Hepatocyte (in vitro differentiated cells): ENCODE results near the gene MOB3B. TPM values are rescaled to one million over a fixed set of nuclear protein-coding genes. Genes with fewer than 3 reads are reported as not detected.

ENCODE experiments used
- DNase-seq: peaks from one replicate; pipeline ENCODE4 v3.0.0-alpha.2; 2016; ENCODE audit warnings: low spot score
- H2AFZ ChIP-seq: fragments of 200-600 bp; sonication (generic); 2 replicates; pipeline ENCODE4 v1.6.0; 2016; ENCODE audit warnings: antibody characterized with exemption, mild to moderate bottlenecking
- H3K27ac ChIP-seq: fragments of 200-600 bp; sonication (generic); 2 replicates; pipeline ENCODE4 v1.5.1; 2016; ENCODE audit warnings: mild to moderate bottlenecking
- H3K27me3 ChIP-seq: fragments of 200-600 bp; sonication (generic); 2 replicates; pipeline ENCODE4 v1.6.1; 2016
- H3K36me3 ChIP-seq: fragments of 200-600 bp; sonication (generic); replicated peaks from 2 replicates; pipeline ENCODE4 v1.5.1; 2016; ENCODE audit warnings: low read depth; ENCODE audit not compliant: insufficient read depth
- H3K4me1 ChIP-seq: fragments of 200-600 bp; sonication (generic); 2 replicates; pipeline ENCODE4 v1.5.1; 2016; ENCODE audit warnings: mild to moderate bottlenecking, moderate library complexity; ENCODE audit not compliant: insufficient read depth
- H3K4me2 ChIP-seq: fragments of 200-600 bp; sonication (generic); 2 replicates; pipeline ENCODE4 v1.6.0; 2016
- H3K4me3 ChIP-seq: fragments of 200-600 bp; sonication (generic); 2 replicates; pipeline ENCODE4 v1.5.1; 2016; ENCODE audit warnings: mild to moderate bottlenecking
- H3K79me2 ChIP-seq: fragments of 200-600 bp; sonication (generic); 2 replicates; pipeline ENCODE4 v1.6.0; 2017; ENCODE audit warnings: mild to moderate bottlenecking
- H3K9me2 ChIP-seq: fragments of 200-600 bp; sonication (generic); replicated peaks from 2 replicates; pipeline ENCODE4 v1.6.0; 2017; ENCODE audit warnings: mild to moderate bottlenecking; ENCODE audit not compliant: insufficient read depth
- H3K9me3 ChIP-seq: fragments of 200-600 bp; sonication (generic); 2 replicates; pipeline ENCODE4 v1.5.1; 2016; ENCODE audit warnings: low read depth, mild to moderate bottlenecking
- H4K20me1 ChIP-seq: fragments of 200-600 bp; sonication (generic); 2 replicates; pipeline ENCODE4 v1.6.0; 2016; ENCODE audit warnings: mild to moderate bottlenecking; ENCODE audit not compliant: insufficient read depth, poor library complexity, severe bottlenecking
- EZH2 ChIP-seq: fragments of 200-600 bp; sonication (generic); IDR thresholded peaks from 2 replicates; pipeline ENCODE4 v1.6.1; 2016; ENCODE audit warnings: antibody characterized with exemption, mild to moderate bottlenecking, borderline replicate concordance
- EZH2phosphoT487 ChIP-seq: fragments of 200-600 bp; sonication (generic); IDR thresholded peaks from one replicate; pipeline ENCODE4 v1.6.1; 2018; ENCODE audit warnings: antibody characterized with exemption, mild to moderate bottlenecking, low read depth, moderate library complexity; ENCODE audit not compliant: unreplicated experiment, severe bottlenecking
- WGBS: methylation state at CpG from one replicate; pipeline ENCODE4 v1.1.6; 2016; ENCODE audit warnings: low lambda C conversion rate; ENCODE audit errors: missing lambda C conversion rate; 5-methylcytosine and 5-hydroxymethylcytosine counted together
- polyA plus RNA-seq: library from polyadenylated mRNA; unstranded; fragments of >200 nt; fragmentation: Nextera tagmentation; extraction: Ambion mirVana; gene quantifications from 2 replicates; pipeline ENCODE4 v1.2.1, GENCODE V29; 2016
- total RNA-seq: library from RNA; depleted of rRNA; stranded (reverse); fragments of >200 nt; gene quantifications from 2 replicates; pipeline ENCODE4 v1.2.3, GENCODE V29; 2014
- TF ChIP-seq, protein P1 (sequence below): fragments of 200-600 bp; sonication (generic); IDR thresholded peaks from 2 replicates; pipeline ENCODE4 v1.5.1; 2016; ENCODE audit warnings: antibody characterized with exemption, mild to moderate bottlenecking; ENCODE audit not compliant: poor library complexity

MOB3B gene
- total and polyA plus RNA-seq, 2 experiments from 2014 or later, result 13.3 to 13.5 TPM

- H3K27me3 ChIP-seq, result no peaks in the 10 kb centered on the region
- DNase-seq, result no peak
- H3K9me2 ChIP-seq, result no peaks in the 10 kb centered on the region
- H3K4me3 ChIP-seq, result no peak overlapping the region
- TF ChIP-seq EZH2, result no peak
- TF ChIP-seq, protein P1, sequence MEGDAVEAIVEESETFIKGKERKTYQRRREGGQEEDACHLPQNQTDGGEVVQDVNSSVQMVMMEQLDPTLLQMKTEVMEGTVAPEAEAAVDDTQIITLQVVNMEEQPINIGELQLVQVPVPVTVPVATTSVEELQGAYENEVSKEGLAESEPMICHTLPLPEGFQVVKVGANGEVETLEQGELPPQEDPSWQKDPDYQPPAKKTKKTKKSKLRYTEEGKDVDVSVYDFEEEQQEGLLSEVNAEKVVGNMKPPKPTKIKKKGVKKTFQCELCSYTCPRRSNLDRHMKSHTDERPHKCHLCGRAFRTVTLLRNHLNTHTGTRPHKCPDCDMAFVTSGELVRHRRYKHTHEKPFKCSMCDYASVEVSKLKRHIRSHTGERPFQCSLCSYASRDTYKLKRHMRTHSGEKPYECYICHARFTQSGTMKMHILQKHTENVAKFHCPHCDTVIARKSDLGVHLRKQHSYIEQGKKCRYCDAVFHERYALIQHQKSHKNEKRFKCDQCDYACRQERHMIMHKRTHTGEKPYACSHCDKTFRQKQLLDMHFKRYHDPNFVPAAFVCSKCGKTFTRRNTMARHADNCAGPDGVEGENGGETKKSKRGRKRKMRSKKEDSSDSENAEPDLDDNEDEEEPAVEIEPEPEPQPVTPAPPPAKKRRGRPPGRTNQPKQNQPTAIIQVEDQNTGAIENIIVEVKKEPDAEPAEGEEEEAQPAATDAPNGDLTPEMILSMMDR, result no peak
- no peak overlapping the region for H2AFZ ChIP-seq
- no peaks in the 10 kb centered on the region for H3K36me3 ChIP-seq
- 93% methylated on average over 5 of the region's 5 CpGs for WGBS
- H3K79me2 ChIP-seq, result peaks cover 30% of the 10 kb centered on the region
- peak overlapping the region; percentile 86 for H3K27ac ChIP-seq
- no peaks in the 10 kb centered on the region for H4K20me1 ChIP-seq
- H3K4me1 ChIP-seq, result peaks cover 65% of the 10 kb centered on the region
- H3K9me3 ChIP-seq, result no peaks in the 10 kb centered on the region
- no peak overlapping the region for H3K4me2 ChIP-seq
These were observed 145.2 kb downstream of the MOB3B start for GRCh38 chr9:27384262-27385014.

- Histone ChIP-seq H3K27ac (peak overlapping the region; percentile 86), H3K27me3 (no peaks in the 10 kb centered on the region), H3K9me3 (no peaks in the 10 kb centered on the region), H3K4me1 (peaks cover 74% of the 10 kb centered on the region), H3K4me2 (no peak overlapping the region), H3K9me2 (no peaks in the 10 kb centered on the region), H3K79me2 (peaks cover 21% of the 10 kb centered on the region), H3K4me3 (no peak overlapping the region), H2AFZ (no peak overlapping the region), H3K36me3 (no peaks in the 10 kb centered on the region), H4K20me1 (no peaks in the 10 kb centered on the region)
- TF ChIP-seq EZH2 (no peak), EZH2phosphoT487 (no peak)
- TF ChIP-seq, protein P1, result no peak
- no peak for DNase-seq
- 100% methylated on average over 1 of the region's 1 CpG for WGBS
These were observed 146.1 kb downstream of the MOB3B start for GRCh38 chr9:27383524-27383923.

DNA sequence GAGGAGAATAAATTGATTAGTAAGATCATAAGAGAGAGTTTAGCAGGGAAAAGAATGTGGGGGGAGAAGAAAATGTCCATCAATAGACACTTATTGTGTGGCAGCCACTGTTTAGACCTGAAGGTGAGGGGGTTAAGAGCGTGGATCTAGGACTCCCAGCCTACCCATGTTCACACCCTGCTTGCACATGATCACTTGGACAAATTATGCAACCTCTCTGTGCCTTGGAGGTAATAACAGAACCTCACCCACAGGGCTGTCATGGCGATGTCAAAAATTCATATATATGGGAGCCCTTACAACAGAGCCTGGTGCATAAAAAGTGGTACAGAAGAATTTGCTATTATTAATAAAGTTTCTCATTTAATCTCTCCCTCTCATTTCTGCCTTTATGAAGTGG, 146.6 kb downstream of the MOB3B start:
- TF ChIP-seq, protein P1, result no peak
- no peak for TF ChIP-seq EZH2phosphoT487
- TF ChIP-seq EZH2, result no peak
- H3K9me2 ChIP-seq, result no peaks in the 10 kb centered on the region
- H3K27me3 ChIP-seq, result no peaks in the 10 kb centered on the region
- H3K4me3 ChIP-seq, result no peak overlapping the region
- H3K9me3 ChIP-seq, result no peaks in the 10 kb centered on the region
- H2AFZ ChIP-seq, result no peak overlapping the region
- no peak for DNase-seq
- H3K4me2 ChIP-seq, result peak overlapping the region; percentile 10
- H3K27ac ChIP-seq, result peak overlapping the region; percentile 86
- WGBS, result 75% methylated on average over 2 of the region's 2 CpGs
- H4K20me1 ChIP-seq, result no peaks in the 10 kb centered on the region
- peaks cover 18% of the 10 kb centered on the region for H3K79me2 ChIP-seq
- no peaks in the 10 kb centered on the region for H3K36me3 ChIP-seq
- peaks cover 80% of the 10 kb centered on the region for H3K4me1 ChIP-seq
